Measurements from ENCODE around the gene DGAT2L6. TPM values are rescaled to one million over a fixed set of nuclear protein-coding genes. Genes with fewer than 3 reads are reported as not detected.

The DGAT2L6 gene
- total and polyA plus RNA-seq, 10 of the 15 experiments (the other 5 are each of a cell fraction or from before 2014, with no cell fraction given): 0.08 to 0.58 (median 0.31) TPM; not detected in 3

GRCh38 chrX:70234355-70234754 is 57.1 kb downstream of the DGAT2L6 start, which contains the start of gene AWAT1:
Gene AWAT1 (plus strand): TSS chrX:70234655. CDS start chrX:70234696, 41 bp downstream.
- no peak for TF ChIP-seq ZBTB33 (IDR thresholded peaks at IDR 0.05)
- ChIA-PET CTCF (no interaction called here), POLR2A (no interaction called here), SMC1A (ENCODE audit: uncharacterized antibody, unreplicated experiment) (no interaction called here), RAD21 (ENCODE audit: unreplicated experiment) (no interaction called here)
- no peaks in the 10 kb centered on the region for H3K79me2 ChIP-seq (ENCODE audit: control insufficient read depth, insufficient read depth, low read length)
- no peaks in the 10 kb centered on the region for H3K4me1 ChIP-seq (ENCODE audit: control insufficient read depth, insufficient read depth, low read length)
- WGBS (ENCODE audit: insufficient coverage, insufficient replicate concordance, low lambda C conversion rate, missing lambda C conversion rate): 2% methylated on average over 3 of the region's 3 CpGs
- no peaks in the 10 kb centered on the region for H3K36me3 ChIP-seq (ENCODE audit: control insufficient read depth in 2 of 2, insufficient read depth in 2 of 2, low read length in 1 of 2)
- no peak within 1 kb of the TSS for H3K4me2 ChIP-seq (ENCODE audit: control insufficient read depth, insufficient read depth)
- no peaks in the 10 kb centered on the region for H4K20me1 ChIP-seq (ENCODE audit: control insufficient read depth, insufficient read depth)
- FAIRE-seq (no peak), ATAC-seq (no peak), DNase-seq (ENCODE audit: low read depth, low spot score) (no peak)
- BruUV-seq (replicated peaks): no TSS peak
- no peak within 1 kb of the TSS for H2AFZ ChIP-seq (ENCODE audit: control insufficient read depth, low read depth, low read length)
- H3K4me3 ChIP-seq: no peak within 1 kb of the TSS
- H3K9ac ChIP-seq (ENCODE audit: control insufficient read depth, insufficient read depth, low read length): no peak within 1 kb of the TSS
- in situ Hi-C loops (cut with MboI) (no loop called here), intact Hi-C loops (cut with micrococcal nuclease; ENCODE audit: unreplicated experiment) (no loop called here)
- no peaks in the 10 kb centered on the region for H3K9me3 ChIP-seq (replicated peaks; ENCODE audit: control insufficient read depth, insufficient read depth, low read length)
- no peaks in the 10 kb centered on the region for H3K27me3 ChIP-seq (replicated peaks in 1 of 2; ENCODE audit: control insufficient read depth in 2 of 2, insufficient read depth in 2 of 2, low read length in 1 of 2)
- H3K27ac ChIP-seq (ENCODE audit: control insufficient read depth, insufficient read depth): no peak within 1 kb of the TSS

GRCh38 chrX:70240751-70241150 is 63.5 kb downstream of the DGAT2L6 start:
- FAIRE-seq: no peak

More at GRCh38 chrX:70240751-70241150, 63.5 kb downstream of the DGAT2L6 start:
- Histone ChIP-seq H3K4me3 (no peak overlapping the region), H3K79me2 (ENCODE audit: control insufficient read depth, insufficient read depth, low read length) (no peaks in the 10 kb centered on the region), H3K4me2 (ENCODE audit: control insufficient read depth, insufficient read depth) (no peak overlapping the region), H3K36me3 (ENCODE audit: control insufficient read depth in 2 of 2, insufficient read depth in 2 of 2, low read length in 1 of 2) (no peaks in the 10 kb centered on the region), H2AFZ (ENCODE audit: control insufficient read depth, low read depth, low read length) (no peak overlapping the region), H3K9ac (ENCODE audit: control insufficient read depth, insufficient read depth, low read length) (no peak overlapping the region), H3K27me3 (replicated peaks in 1 of 2; ENCODE audit: control insufficient read depth in 2 of 2, insufficient read depth in 2 of 2, low read length in 1 of 2) (no peaks in the 10 kb centered on the region), H3K27ac (ENCODE audit: control insufficient read depth, insufficient read depth) (no peak overlapping the region), H3K4me1 (ENCODE audit: control insufficient read depth, insufficient read depth, low read length) (no peaks in the 10 kb centered on the region), H3K9me3 (replicated peaks; ENCODE audit: control insufficient read depth, insufficient read depth, low read length) (no peaks in the 10 kb centered on the region), H4K20me1 (ENCODE audit: control insufficient read depth, insufficient read depth) (no peaks in the 10 kb centered on the region)
- in situ Hi-C loops (cut with MboI): no loop called here
- ChIA-PET CTCF (no interaction called here), RAD21 (ENCODE audit: unreplicated experiment) (no interaction called here), POLR2A (no interaction called here), SMC1A (ENCODE audit: uncharacterized antibody, unreplicated experiment) (no interaction called here)
- TF ChIP-seq CUX1 (IDR thresholded peaks at IDR 0.05; ENCODE audit: insufficient replicate concordance, low read depth, low read length) (no peak), USF1 (IDR thresholded peaks at IDR 0.05; ENCODE audit: borderline replicate concordance, extremely low read length, insufficient read depth, low read depth, low read length) (no peak), E2F4 (IDR thresholded peaks at IDR 0.05; ENCODE audit: low read depth, low read length) (no peak), CREM (IDR thresholded peaks at IDR 0.05; ENCODE audit: low read depth) (no peak)
- WGBS (ENCODE audit: insufficient coverage, insufficient replicate concordance, low lambda C conversion rate, missing lambda C conversion rate): 91% methylated on average over 1 of the region's 1 CpG
- ATAC-seq: no peak
- BruUV-seq (replicated peaks): no TSS peak
- no peak for DNase-seq (ENCODE audit: low read depth, low spot score)
- intact Hi-C loops (cut with micrococcal nuclease; ENCODE audit: unreplicated experiment): no loop called here

Measured in GM12878 (cell line).